ENCODE measurements around the gene LMX1B.

Gene LMX1B

GRCh38 chr9:126604059-126605055 is 9.4 kb upstream of the LMX1B start:
- DNase-seq (ENCODE audit: low read depth) = no peak
- no peak for TF ChIP-seq CTCF (conservative IDR thresholded peaks at IDR 0.05; ENCODE audit: low read depth, low read length)
- H3K4me3 ChIP-seq (ENCODE audit: low read depth, low read length) = no peak overlapping the region

DNA sequence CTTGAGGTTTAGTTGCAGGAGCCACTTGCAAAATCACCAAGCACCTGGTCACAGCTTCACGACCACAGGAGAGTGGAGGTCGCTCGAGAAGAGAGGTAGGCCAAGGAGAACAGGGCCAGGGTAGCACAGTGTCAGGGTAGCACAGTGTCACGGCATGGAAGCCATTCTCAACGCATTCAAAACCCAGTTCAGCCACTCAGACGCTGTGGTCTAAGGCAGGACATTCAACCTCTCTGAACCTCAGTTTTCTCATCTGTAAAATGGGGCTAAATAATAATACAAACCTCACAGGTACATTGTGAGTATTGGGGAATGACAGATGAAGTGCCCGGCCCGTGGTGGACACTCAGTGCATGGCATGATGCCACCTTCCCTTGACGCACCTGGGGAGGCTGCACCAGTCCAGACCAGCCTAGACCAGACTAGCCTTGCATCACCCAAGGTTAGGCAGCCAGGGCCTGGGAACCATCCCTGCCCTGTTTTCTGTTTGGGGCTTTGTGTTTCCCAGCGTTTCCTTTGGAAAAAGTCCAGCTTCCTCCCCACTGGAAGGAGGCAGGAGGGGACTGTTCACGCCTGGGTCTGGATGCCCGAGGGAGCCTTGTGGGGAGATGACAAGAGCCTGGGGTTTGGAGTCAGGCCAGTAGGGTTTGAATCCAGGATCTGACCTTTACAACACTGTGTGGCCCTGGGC is 7.8 kb upstream of the LMX1B start:
- DNase-seq (ENCODE audit: low read depth) = no peak
- no peak for TF ChIP-seq CTCF (conservative IDR thresholded peaks at IDR 0.05; ENCODE audit: low read depth, low read length)
- H3K4me3 ChIP-seq (ENCODE audit: low read depth, low read length) = no peak overlapping the region

DNA sequence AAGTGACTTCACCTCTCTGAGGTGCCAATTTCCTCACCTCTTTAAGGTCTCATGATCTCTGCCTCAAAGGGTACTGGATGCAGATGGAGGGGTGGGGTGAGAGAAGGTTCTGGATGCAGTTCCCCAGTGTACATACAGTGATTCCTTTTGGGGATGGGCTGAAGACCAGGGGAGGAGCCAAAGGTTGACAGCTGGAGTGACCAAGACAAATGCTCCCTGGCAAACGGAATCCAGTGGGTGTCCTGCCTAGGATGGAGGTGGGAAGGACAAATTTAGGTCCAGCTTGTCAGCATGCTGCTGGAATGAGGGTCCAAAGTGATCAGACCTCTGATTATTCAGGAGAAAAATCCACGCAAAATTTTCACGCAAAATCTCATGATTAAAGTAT is 7.3 kb upstream of the LMX1B start:
- no peak for TF ChIP-seq CTCF (conservative IDR thresholded peaks at IDR 0.05; ENCODE audit: low read depth, low read length)
- no peak for DNase-seq (ENCODE audit: low read depth)

GRCh38 chr9:126607086-126607485 is 6.6 kb upstream of the LMX1B start:
- no peak for DNase-seq (ENCODE audit: low read depth)
- H3K4me3 ChIP-seq (ENCODE audit: low read depth, low read length) = no peak overlapping the region
- no peak for TF ChIP-seq CTCF (conservative IDR thresholded peaks at IDR 0.05; ENCODE audit: low read depth, low read length)

More for the DNA sequence above, 7.3 kb upstream of the LMX1B start:
- no peak overlapping the region for H3K4me3 ChIP-seq (ENCODE audit: low read depth, low read length)

- DNase-seq (ENCODE audit: low read depth) = no peak
- no peak overlapping the region for H3K4me3 ChIP-seq (ENCODE audit: low read depth, low read length)
- TF ChIP-seq CTCF (conservative IDR thresholded peaks at IDR 0.05; ENCODE audit: low read depth, low read length) = no peak
Observed at GRCh38 chr9:126607731-126608130, 6.0 kb upstream of the LMX1B start.

DNA sequence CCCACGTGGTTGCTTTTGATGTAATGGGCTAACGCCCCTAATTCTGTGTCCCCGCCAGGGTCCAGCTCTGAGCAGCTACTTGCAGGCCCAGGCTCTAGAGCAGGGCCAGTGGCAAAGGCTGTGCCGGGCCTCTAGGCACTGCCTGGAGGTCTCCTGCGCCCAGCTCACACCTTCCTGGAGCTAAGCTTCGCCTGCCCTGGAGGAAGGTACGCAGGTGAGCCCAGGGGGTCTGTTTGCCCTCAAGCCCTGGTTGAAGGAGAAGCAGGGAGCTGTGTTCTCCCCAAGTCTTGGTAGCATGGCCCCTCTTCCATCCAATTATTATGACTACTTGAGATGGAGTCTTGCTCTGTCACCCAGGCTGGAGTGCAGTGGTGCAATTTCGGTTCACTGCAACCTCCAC is 5.2 kb upstream of the LMX1B start:
- no peak for DNase-seq (ENCODE audit: low read depth)
- no peak overlapping the region for H3K4me3 ChIP-seq (ENCODE audit: low read depth, low read length)
- no peak for TF ChIP-seq CTCF (conservative IDR thresholded peaks at IDR 0.05; ENCODE audit: low read depth, low read length)
